ENCODE data around the gene CMTM2. TPM values are rescaled to one million over a fixed set of nuclear protein-coding genes. Genes with fewer than 3 reads are reported as not detected.

Gene CMTM2
- total and polyA plus RNA-seq, 9 of the 15 experiments (the other 6 are each of a cell fraction or from before 2014, with no cell fraction given) = not detected

DNA sequence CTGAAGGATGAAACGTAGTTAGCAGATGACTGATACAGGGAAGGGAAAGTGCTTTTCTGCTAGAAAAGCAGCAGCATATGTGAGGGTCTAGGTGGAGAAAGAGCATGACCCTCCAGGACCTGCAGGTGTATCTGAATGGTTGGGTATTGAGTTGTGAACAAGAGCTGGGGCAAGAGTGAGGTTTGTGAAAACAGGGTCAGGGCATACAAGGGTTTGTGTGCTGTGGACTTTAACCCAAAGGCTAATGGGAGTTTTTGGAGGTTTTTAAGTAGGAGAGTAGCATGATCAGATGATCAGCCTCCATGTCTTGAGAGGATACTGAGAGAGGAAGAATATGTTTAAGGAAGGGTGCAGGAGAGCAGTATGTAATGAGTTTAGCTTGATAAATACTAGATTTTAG, 19.2 kb upstream of the CMTM2 start (continued):
- no peak for TF ChIP-seq TAF15 (IDR thresholded peaks at IDR 0.05; ENCODE audit: low read depth, low read length)
- TF ChIP-seq MAFK (IDR thresholded peaks at IDR 0.05; ENCODE audit: low read length) = no peak
- no peak for TF ChIP-seq BRD9 (IDR thresholded peaks at IDR 0.05; ENCODE audit: low read depth, partially characterized antibody)

DNA sequence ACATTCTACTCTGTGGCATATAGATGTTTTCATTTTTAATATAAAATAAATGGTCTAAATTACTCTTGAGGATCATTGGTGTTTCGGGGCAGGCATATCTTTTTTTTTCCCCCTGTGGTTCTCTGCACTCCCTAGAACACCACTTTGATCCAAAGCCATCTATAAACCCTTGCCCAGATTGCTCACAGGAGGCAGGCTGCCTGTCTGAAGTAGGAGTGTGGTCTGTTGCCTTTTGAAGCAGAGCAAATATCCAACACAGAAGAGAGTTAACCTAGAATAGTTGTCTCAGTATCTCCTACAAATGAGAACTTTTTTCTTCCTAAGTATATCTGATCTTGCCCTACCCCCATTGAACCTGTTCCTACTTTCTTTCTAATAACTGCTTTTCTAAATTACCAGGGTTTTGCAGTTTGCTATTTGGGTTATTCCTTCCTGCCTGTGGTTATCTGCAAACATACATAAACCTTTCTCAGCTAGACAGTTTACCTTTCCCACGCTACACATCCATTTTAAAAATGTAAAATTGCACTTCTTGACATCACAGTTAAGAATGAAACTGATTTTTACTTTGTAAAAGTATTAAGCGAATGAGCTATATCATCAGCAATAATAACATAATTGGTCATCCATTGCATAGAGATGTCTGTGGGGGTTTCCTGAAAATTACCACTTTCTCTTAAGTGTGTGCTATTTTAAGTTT, 17.7 kb upstream of the CMTM2 start:
- Histone ChIP-seq H4K20me1 (replicated peaks; ENCODE audit: control insufficient read depth, insufficient read depth, low read length) (no peaks in the 10 kb centered on the region), H3K27ac (ENCODE audit: extremely low read depth, low read depth, low read length) (no peak overlapping the region), H3K9me1 (ENCODE audit: control insufficient read depth, insufficient read depth, low read length) (no peaks in the 10 kb centered on the region), H3K9me3 (replicated peaks; ENCODE audit: control insufficient read depth, insufficient read depth, low read depth, low read length) (no peaks in the 10 kb centered on the region), H3K36me3 (ENCODE audit: control insufficient read depth, insufficient read depth, low read length) (peaks cover 81% of the 10 kb centered on the region), H3K4me2 (ENCODE audit: insufficient read depth, low read length) (no peak overlapping the region), H3K79me2 (ENCODE audit: control insufficient read depth, insufficient read depth, low read length) (no peaks in the 10 kb centered on the region), H3K4me3 (no peak overlapping the region), H2AFZ (ENCODE audit: low read depth, low read length) (no peak overlapping the region), H3K9ac (ENCODE audit: insufficient read depth in 1 of 2, low read depth in 2 of 2, low read length in 2 of 2) (no peak overlapping the region), H3K27me3 (ENCODE audit: control insufficient read depth in 2 of 2, insufficient read depth in 2 of 2, low read length in 2 of 2) (no peaks in the 10 kb centered on the region), H3K4me1 (replicated peaks in 1 of 2; ENCODE audit: control insufficient read depth in 2 of 2, insufficient read depth in 2 of 2, low read length in 2 of 2) (peaks cover 3 to 8% of the 10 kb centered on the region in 2 experiments; a peak in 3 of 5 replicates)
- BruUV-seq (replicated peaks) = no TSS peak
- ChIA-PET POLR2A (no interaction called here), CTCF (ENCODE audit: low intra/inter-chr PET ratio) (interaction anchor here (0.7 kb wide), 1 partner anchor 28 kb away, joined by 3 read pairs; no protein-coding TSS in a partner anchor)
- in situ Hi-C loops (cut with MboI) = no loop called here
- no peak for FAIRE-seq
- DNase-seq (ENCODE audit: extremely low read depth in 1 of 4, low spot score in 3 of 4) = no peak
- WGBS (ENCODE audit: insufficient coverage, low coverage, missing lambda C conversion rate) = 83% methylated on average over 3 of the region's 3 CpGs
- ATAC-seq = no peak
- intact Hi-C loops (cut with micrococcal nuclease) = no loop called here
- TF ChIP-seq ZFPM2 (CRISPR knock-in tag; IDR thresholded peaks at IDR 0.05) (no peak), FOXA1 (IDR thresholded peaks at IDR 0.05; ENCODE audit: borderline replicate concordance) (no peak), WHSC1 (IDR thresholded peaks at IDR 0.05; ENCODE audit: low read length) (no peak), PCBP2 (IDR thresholded peaks at IDR 0.05; ENCODE audit: low read depth, low read length, poor library complexity, severe bottlenecking) (no peak), DDX20 (tag; IDR thresholded peaks at IDR 0.05; ENCODE audit: low read depth) (no peak), ZNF780A (CRISPR knock-in tag; IDR thresholded peaks at IDR 0.05) (no peak), TGIF2 (CRISPR knock-in tag; IDR thresholded peaks at IDR 0.05) (no peak), ZC3H8 (IDR thresholded peaks at IDR 0.05) (no peak), ARNT (IDR thresholded peaks at IDR 0.05) (no peak), KAT2B (IDR thresholded peaks at IDR 0.05; ENCODE audit: low read depth, low read length) (no peak)
- TF ChIP-seq, protein P1, sequence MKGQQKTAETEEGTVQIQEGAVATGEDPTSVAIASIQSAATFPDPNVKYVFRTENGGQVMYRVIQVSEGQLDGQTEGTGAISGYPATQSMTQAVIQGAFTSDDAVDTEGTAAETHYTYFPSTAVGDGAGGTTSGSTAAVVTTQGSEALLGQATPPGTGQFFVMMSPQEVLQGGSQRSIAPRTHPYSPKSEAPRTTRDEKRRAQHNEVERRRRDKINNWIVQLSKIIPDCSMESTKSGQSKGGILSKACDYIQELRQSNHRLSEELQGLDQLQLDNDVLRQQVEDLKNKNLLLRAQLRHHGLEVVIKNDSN (CRISPR knock-in tag; IDR thresholded peaks at IDR 0.05) = no peak
- TF ChIP-seq, protein P2, sequence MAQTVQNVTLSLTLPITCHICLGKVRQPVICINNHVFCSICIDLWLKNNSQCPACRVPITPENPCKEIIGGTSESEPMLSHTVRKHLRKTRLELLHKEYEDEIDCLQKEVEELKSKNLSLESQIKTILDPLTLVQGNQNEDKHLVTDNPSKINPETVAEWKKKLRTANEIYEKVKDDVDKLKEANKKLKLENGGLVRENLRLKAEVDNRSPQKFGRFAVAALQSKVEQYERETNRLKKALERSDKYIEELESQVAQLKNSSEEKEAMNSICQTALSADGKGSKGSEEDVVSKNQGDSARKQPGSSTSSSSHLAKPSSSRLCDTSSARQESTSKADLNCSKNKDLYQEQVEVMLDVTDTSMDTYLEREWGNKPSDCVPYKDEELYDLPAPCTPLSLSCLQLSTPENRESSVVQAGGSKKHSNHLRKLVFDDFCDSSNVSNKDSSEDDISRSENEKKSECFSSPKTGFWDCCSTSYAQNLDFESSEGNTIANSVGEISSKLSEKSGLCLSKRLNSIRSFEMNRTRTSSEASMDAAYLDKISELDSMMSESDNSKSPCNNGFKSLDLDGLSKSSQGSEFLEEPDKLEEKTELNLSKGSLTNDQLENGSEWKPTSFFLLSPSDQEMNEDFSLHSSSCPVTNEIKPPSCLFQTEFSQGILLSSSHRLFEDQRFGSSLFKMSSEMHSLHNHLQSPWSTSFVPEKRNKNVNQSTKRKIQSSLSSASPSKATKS (CRISPR knock-in tag; IDR thresholded peaks at IDR 0.05) = no peak
- TF ChIP-seq, protein P3, sequence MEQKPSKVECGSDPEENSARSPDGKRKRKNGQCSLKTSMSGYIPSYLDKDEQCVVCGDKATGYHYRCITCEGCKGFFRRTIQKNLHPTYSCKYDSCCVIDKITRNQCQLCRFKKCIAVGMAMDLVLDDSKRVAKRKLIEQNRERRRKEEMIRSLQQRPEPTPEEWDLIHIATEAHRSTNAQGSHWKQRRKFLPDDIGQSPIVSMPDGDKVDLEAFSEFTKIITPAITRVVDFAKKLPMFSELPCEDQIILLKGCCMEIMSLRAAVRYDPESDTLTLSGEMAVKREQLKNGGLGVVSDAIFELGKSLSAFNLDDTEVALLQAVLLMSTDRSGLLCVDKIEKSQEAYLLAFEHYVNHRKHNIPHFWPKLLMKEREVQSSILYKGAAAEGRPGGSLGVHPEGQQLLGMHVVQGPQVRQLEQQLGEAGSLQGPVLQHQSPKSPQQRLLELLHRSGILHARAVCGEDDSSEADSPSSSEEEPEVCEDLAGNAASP (IDR thresholded peaks at IDR 0.05) = no peak

Measured in K562 (cell line).